HG03066 (cell line): Measurements from ENCODE around the gene SEPTIN6.
A peak's percentile ranks its signal among the peaks of the same experiment; 100 is the strongest.

Source experiments
- ATAC-seq: cut with Tn5 transposase; IDR thresholded peaks from one replicate; pipeline ENCODE4 v1.9.1; 2021; ENCODE audit warnings: low read depth; ENCODE audit not compliant: unreplicated experiment

The SEPTIN6 gene

GRCh38 chrX:119693040-119693995, at the start of gene SEPTIN6:
Gene SEPTIN6, minus strand, starts transcription at chrX:119693168. Its CDS starts 63 bp downstream, at chrX:119693105.
- peak; percentile 67 for ATAC-seq

- no peak for ATAC-seq
These were observed 45.8 kb upstream of the SEPTIN6 start for GRCh38 chrX:119738742-119739141.

GRCh38 chrX:119736206-119736764, 43.3 kb upstream of the SEPTIN6 start:
- ATAC-seq, result no peak

- no peak for ATAC-seq
These were observed 42.5 kb upstream of the SEPTIN6 start for GRCh38 chrX:119735467-119735866.

DNA sequence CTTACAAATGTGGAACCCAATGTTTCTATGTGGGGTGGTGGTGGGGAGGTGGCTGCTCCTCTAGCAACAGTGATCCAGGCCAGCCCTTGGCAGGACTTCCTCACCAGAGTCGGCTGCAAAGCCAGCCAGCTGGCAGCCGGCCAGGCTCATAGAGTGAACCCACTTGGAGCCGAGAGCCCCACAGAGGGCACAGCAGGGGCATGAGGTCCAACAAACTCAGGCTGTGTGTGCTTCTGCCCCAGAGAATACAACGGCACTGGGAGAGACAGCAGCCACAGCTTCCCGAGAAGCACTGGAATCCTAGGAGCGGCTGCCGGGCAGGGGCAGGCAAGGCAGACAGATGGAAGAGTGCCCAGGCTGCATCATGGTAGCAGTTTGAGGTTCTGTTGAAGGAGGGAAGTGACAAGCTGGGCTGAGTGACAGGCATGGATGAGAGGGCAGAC, 42.0 kb upstream of the SEPTIN6 start:
- no peak for ATAC-seq

DNA sequence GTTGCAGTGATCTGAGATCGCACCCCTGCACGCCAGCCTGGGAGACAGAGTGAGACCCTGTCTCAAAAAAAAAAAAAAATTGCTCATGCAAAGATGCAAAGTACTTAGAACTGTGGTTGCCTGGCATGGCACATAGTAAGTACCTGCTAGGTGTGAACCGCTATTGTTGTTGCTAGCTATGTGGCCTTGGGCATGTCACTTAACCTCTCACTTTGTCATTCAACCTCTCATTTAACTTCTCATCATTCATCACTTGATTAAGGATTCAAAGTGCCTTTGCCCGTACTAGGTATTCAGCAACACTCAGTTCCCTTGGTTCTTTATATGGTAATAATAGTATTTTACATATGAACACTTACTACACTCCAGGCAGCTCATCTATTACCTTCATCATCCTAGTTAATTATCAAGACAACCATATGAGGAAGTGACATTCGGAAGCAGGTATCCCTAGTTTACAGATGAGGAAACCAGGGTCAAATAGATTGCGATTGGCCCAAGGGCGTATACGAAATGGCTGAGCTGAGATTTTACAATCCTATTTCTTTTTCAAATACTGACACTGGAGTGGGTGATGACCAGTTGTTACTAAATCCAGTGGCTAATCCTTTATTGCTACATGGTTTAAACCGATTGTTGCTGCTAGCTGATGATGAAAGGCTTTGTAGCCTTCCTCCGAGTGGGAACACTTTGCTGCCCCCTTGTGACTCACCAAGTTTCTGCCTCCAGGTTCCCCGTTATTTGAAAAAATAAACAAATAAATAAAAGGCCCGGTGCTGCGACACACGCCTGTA, 36.6 kb upstream of the SEPTIN6 start:
- no peak for ATAC-seq

GRCh38 chrX:119728487-119728886, 35.5 kb upstream of the SEPTIN6 start:
- no peak for ATAC-seq

- no peak for ATAC-seq
These were observed 34.1 kb upstream of the SEPTIN6 start for GRCh38 chrX:119726900-119727555.

DNA sequence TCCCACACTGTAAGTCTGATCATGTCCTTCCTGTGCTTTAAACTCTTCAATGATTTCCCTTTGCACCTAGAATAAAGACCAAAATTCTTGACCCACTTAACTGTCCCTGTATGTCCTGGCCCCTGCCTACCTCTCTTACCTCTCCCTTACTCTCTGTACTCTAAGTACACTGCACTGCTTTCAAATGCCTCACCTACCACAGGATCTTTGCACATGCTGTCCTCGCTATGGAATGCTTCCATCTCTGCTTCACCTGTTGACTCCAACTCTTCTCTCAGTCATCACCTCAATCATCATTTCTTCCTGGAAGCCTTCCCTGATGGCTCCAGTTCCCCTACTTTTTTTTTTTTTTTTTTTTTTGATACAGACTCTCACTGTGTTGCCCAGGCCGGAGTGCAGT, 29.0 kb upstream of the SEPTIN6 start:
- no peak for ATAC-seq

DNA sequence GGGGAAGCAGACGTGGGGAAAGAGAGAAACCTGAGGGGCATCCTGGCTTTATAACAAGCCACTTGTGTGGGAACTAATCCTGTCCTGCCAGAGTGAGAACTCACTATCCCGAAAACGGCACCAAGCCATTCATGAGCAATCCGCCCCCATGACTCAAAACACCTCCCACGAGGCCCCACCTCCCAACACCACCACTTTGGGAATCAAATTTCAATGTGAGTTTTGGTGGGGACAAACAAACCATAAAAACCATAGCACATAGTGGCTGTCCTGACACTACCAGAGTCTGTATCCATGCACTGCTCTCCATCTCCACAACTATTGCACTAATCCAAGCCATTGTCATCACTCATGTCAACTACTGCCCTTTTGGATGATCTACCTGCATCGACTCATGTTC, 28.5 kb upstream of the SEPTIN6 start:
- ATAC-seq, result no peak

- ATAC-seq, result no peak
These were observed 16.7 kb upstream of the SEPTIN6 start for GRCh38 chrX:119709630-119710029.

DNA sequence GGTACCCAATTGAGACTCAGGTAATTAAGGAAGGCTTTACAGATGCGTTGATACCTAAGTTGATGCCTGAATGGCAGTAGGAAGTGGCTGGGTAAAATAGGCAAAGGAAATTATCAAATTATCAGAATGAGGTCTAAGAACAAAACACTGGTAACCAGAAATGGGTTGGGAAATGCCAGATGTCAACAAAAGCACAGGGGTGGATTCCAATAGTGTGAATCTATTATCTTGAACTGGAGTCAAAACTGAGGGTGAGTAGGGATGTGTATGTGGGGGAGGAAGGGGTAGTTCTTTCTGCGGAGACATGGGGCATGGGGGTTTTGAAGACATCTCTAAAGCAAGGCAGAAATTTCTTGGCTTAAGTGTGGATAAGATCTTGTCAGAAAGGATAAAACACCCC, 16.0 kb upstream of the SEPTIN6 start:
- ATAC-seq, result no peak

DNA sequence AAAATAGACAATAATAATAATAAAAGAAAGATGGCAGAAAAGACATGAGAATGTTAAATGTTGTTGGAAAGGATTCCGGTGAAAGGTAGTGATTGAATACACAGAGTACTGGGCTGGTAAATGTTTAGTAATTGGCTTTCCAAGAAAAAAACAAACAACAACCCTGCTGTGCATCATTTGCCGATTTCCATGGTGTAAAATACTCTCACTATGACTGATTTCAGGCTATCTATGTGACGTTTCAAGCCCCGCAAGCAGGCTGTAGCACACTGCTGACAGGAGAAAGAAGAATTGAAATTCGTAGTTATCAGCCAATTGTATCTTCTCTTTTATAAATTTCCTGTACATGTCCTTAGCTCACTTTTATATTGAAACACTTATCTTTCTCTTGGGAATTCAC, 13.6 kb upstream of the SEPTIN6 start:
- ATAC-seq, result no peak

GRCh38 chrX:119698845-119699244, 5.9 kb upstream of the SEPTIN6 start:
- ATAC-seq, result no peak

- no peak for ATAC-seq
These were observed 3.4 kb upstream of the SEPTIN6 start for GRCh38 chrX:119696251-119696890.

- ATAC-seq, result no peak
These were observed 2.6 kb upstream of the SEPTIN6 start for GRCh38 chrX:119695535-119696050.

- no peak for ATAC-seq
These were observed 1.9 kb upstream of the SEPTIN6 start for GRCh38 chrX:119694601-119695534.

GRCh38 chrX:119693996-119694451, 1.1 kb upstream of the SEPTIN6 start:
- no peak for ATAC-seq
